HEK293T (cell line): Measurements from ENCODE around the gene IFT88.

Experiments
- CTCF ChIA-PET: fragments of 350-600 bp; formaldehyde crosslinking; extraction: SDS; loops from one replicate; lab custom pipeline; 2021; ENCODE audit warnings: antibody characterized with exemption, inconsistent platforms; lab: Yijun Ruan, JAX
- POLR2A ChIA-PET: fragments of 350-600 bp; formaldehyde crosslinking; extraction: SDS; loops from one replicate; lab custom pipeline; 2020; ENCODE audit warnings: antibody characterized with exemption, inconsistent platforms; lab: Yijun Ruan, JAX
- DNase-seq: peaks from one replicate; pipeline ENCODE4 v3.0.0; 2012; ENCODE audit warnings: mixed read lengths; ENCODE audit errors: extremely low spot score
- ARNT ChIP-seq: fragments of 450-650 bp; IDR thresholded peaks from 2 replicates; pipeline ENCODE4 v1.6.1; 2017; ENCODE audit warnings: mild to moderate bottlenecking
- BHLHE40 ChIP-seq: fragments of 450-650 bp; IDR thresholded peaks from 2 replicates; pipeline ENCODE4 v1.6.1; 2016; ENCODE audit warnings: mild to moderate bottlenecking, moderate library complexity, borderline replicate concordance
- CTBP1 ChIP-seq: fragments of 450-650 bp; IDR thresholded peaks from 2 replicates; pipeline ENCODE4 v1.6.1; 2016; ENCODE audit warnings: borderline replicate concordance
- ELF4 ChIP-seq: fragments of 450-650 bp; IDR thresholded peaks from 2 replicates; pipeline ENCODE4 v1.6.1; 2017; ENCODE audit warnings: antibody characterized with exemption
- FOXA1 ChIP-seq: fragments of 450-650 bp; IDR thresholded peaks from 2 replicates; pipeline ENCODE4 v1.6.1; 2016; ENCODE audit warnings: mild to moderate bottlenecking
- FOXK2 ChIP-seq: fragments of 450-650 bp; IDR thresholded peaks from 2 replicates; pipeline ENCODE4 v1.6.1; 2016; ENCODE audit warnings: mild to moderate bottlenecking
- FOXM1 ChIP-seq: fragments of 450-650 bp; IDR thresholded peaks from 2 replicates; pipeline ENCODE4 v1.6.1; 2017; ENCODE audit warnings: mild to moderate bottlenecking, borderline replicate concordance
- HDGF ChIP-seq: fragments of 450-650 bp; IDR thresholded peaks from 2 replicates; pipeline ENCODE4 v1.6.1; 2017; ENCODE audit warnings: antibody characterized with exemption, borderline replicate concordance
- L3MBTL2 ChIP-seq: fragments of 450-650 bp; conservative IDR thresholded peaks from 2 replicates; pipeline ENCODE4 v1.6.1; 2016; ENCODE audit warnings: mild to moderate bottlenecking
- LEF1 ChIP-seq: fragments of 450-650 bp; IDR thresholded peaks from 2 replicates; pipeline ENCODE4 v1.6.1; 2017; ENCODE audit warnings: mild to moderate bottlenecking, borderline replicate concordance
- NFRKB ChIP-seq: fragments of 450-650 bp; IDR thresholded peaks from 2 replicates; pipeline ENCODE4 v1.6.1; 2016; ENCODE audit warnings: mild to moderate bottlenecking, moderate library complexity
- SP1 ChIP-seq: fragments of 450-650 bp; IDR thresholded peaks from 2 replicates; pipeline ENCODE4 v1.6.1; 2017
- SUZ12 ChIP-seq: fragments of 450-650 bp; IDR thresholded peaks from 2 replicates; pipeline ENCODE4 v1.6.1; 2016; ENCODE audit warnings: mild to moderate bottlenecking
- TARDBP ChIP-seq: fragments of 450-650 bp; IDR thresholded peaks from 2 replicates; pipeline ENCODE4 v1.6.1; 2016
- ZNF384 ChIP-seq: fragments of 450-650 bp; IDR thresholded peaks from 2 replicates; pipeline ENCODE4 v1.6.1; 2016
- TF ChIP-seq, protein P1 (sequence below): fragments of 450-650 bp; IDR thresholded peaks from 2 replicates; pipeline ENCODE4 v1.6.1; 2016

Gene IFT88, protein sequence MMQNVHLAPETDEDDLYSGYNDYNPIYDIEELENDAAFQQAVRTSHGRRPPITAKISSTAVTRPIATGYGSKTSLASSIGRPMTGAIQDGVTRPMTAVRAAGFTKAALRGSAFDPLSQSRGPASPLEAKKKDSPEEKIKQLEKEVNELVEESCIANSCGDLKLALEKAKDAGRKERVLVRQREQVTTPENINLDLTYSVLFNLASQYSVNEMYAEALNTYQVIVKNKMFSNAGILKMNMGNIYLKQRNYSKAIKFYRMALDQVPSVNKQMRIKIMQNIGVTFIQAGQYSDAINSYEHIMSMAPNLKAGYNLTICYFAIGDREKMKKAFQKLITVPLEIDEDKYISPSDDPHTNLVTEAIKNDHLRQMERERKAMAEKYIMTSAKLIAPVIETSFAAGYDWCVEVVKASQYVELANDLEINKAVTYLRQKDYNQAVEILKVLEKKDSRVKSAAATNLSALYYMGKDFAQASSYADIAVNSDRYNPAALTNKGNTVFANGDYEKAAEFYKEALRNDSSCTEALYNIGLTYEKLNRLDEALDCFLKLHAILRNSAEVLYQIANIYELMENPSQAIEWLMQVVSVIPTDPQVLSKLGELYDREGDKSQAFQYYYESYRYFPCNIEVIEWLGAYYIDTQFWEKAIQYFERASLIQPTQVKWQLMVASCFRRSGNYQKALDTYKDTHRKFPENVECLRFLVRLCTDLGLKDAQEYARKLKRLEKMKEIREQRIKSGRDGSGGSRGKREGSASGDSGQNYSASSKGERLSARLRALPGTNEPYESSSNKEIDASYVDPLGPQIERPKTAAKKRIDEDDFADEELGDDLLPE

DNA sequence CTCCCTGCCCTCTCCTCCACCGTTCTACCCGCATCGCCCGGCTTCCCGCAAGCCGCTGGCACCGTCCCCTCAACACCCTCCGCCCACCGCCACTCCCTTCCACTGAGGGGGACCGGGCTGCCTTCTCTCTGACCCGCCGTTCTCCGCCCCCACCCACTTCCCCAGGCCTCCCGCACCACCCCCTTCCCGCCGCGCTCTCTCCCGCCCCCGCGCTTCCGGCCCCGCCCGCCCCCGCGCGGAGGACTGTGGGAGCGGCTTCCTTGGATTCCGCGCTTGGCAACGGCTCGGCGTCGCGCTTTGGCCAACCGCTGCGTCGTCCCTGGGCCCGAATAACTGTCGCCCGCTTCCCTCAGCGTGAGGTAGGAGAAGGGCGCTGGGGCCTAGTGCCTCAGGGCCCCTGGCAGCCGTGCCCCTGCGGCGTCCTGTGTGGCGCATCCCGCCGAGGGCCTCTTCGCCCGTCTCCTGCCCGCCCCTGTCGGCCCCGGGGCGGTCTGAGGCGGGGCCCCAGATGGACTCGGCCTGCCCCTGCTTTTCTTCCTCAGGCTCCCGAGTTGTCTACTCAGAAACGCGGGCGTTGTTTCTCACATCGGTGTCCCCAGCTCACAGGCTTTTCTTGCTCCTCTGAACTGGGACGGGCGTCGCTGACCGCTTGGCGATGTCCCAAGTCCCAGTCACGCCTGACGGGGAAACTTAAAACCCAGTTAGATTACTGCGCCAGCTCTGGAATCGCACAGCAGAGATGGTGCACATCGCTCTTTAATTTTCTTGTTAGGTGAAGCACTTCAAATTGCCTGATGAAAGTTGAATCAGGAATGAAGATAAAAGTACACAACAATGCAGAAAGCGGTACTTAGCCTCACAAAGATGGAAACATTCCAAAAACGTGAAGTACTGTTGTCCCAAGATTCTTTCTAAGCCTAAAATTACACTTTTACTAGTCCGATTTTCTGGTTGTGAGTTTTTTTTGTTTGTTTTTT is at the start of gene IFT88:
Gene IFT88 (plus strand): TSS at position 260 of the 977 bp plus-strand sequence. CDS start 7,229 bp downstream, outside the sequence.
- CTCF ChIA-PET: no interaction called here
- peak; percentile 74 for DNase-seq
- POLR2A ChIA-PET: interaction anchor here (1.6 kb wide), 1 partner anchor 11 kb away, joined by 5 read pairs; no protein-coding TSS in a partner anchor
- no peak for TF ChIP-seq NFRKB
- peak; percentile 60; the same call in 1 of the 2 replicates for TF ChIP-seq L3MBTL2

GRCh38 chr13:20518660-20519100 is 48.3 kb upstream of the IFT88 start:
- TF ChIP-seq L3MBTL2: no peak
- no peak for TF ChIP-seq FOXM1
- TF ChIP-seq LEF1: no peak
- TF ChIP-seq NFRKB: no peak
- no peak for TF ChIP-seq BHLHE40
- no peak for TF ChIP-seq TARDBP
- TF ChIP-seq SUZ12: no peak
- TF ChIP-seq FOXK2: no peak
- no peak for TF ChIP-seq ARNT
- TF ChIP-seq CTBP1: no peak
- TF ChIP-seq, protein P1, sequence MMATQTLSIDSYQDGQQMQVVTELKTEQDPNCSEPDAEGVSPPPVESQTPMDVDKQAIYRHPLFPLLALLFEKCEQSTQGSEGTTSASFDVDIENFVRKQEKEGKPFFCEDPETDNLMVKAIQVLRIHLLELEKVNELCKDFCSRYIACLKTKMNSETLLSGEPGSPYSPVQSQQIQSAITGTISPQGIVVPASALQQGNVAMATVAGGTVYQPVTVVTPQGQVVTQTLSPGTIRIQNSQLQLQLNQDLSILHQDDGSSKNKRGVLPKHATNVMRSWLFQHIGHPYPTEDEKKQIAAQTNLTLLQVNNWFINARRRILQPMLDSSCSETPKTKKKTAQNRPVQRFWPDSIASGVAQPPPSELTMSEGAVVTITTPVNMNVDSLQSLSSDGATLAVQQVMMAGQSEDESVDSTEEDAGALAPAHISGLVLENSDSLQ: no peak
- no peak for TF ChIP-seq ELF4
- TF ChIP-seq HDGF: no peak
- no peak for TF ChIP-seq ZNF384
- no peak for TF ChIP-seq SP1
- no peak for TF ChIP-seq FOXA1
- no peak for DNase-seq
- POLR2A ChIA-PET: no interaction called here
- CTCF ChIA-PET: interaction anchor here (0.7 kb wide), 1 partner anchor 22 kb away, joined by 4 read pairs; no protein-coding TSS in a partner anchor

DNA sequence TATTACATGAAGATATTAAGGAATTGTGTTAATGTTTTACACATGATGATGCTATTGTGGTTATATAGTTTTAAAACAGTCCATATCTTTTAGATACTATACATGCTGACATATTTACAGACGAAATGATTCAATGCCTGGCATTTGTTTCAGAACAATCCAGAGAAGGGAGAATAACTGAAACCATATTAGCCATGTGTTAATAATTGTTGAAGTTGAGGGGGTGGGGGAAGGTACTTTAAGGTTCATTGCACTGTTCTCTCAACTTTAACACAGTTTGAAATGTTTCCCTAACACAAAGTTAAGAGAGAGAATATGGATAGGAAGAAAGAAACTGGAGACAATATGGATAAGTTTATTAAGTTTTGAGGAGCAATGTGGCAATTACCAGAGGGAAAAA is 47.1 kb upstream of the IFT88 start:
- CTCF ChIA-PET: no interaction called here
- DNase-seq: no peak
- TF ChIP-seq L3MBTL2 (no peak), FOXM1 (no peak), CTBP1 (no peak), ARNT (no peak), LEF1 (no peak), HDGF (no peak), NFRKB (no peak)
- TF ChIP-seq, protein P1: no peak

GRCh38 chr13:20521364-20522115 is 45.4 kb upstream of the IFT88 start:
- no peak for DNase-seq
- CTCF ChIA-PET: no interaction called here
- TF ChIP-seq, protein P1: no peak
- TF ChIP-seq HDGF (no peak), SP1 (no peak), FOXK2 (no peak), LEF1 (no peak), SUZ12 (no peak), TARDBP (no peak), FOXA1 (no peak), ARNT (no peak), BHLHE40 (no peak), L3MBTL2 (no peak), ZNF384 (no peak), FOXM1 (no peak), CTBP1 (no peak)
- POLR2A ChIA-PET: no interaction called here

More for the DNA sequence above, 47.1 kb upstream of the IFT88 start:
- POLR2A ChIA-PET: no interaction called here
